G401.6 (cell line): ENCODE data around the gene LSM14B.

Experiments used
- FAIRE-seq: peaks from 2 replicates; lab custom pipeline; 2012; peaks lifted over from hg19 to GRCh38; lab: Jason Lieb, UNC

LSM14B gene

GRCh38 chr20:62164879-62165761, 42.8 kb downstream of the LSM14B start:
- no peak for FAIRE-seq

GRCh38 chr20:62165762-62166399, 43.6 kb downstream of the LSM14B start:
- no peak for FAIRE-seq

GRCh38 chr20:62167474-62167873, 45.2 kb downstream of the LSM14B start:
- no peak for FAIRE-seq

GRCh38 chr20:62168061-62168460, 45.8 kb downstream of the LSM14B start:
- FAIRE-seq, result no peak

GRCh38 chr20:62168890-62169435, 46.7 kb downstream of the LSM14B start:
- no peak for FAIRE-seq

- FAIRE-seq, result no peak
These were observed 48.3 kb downstream of the LSM14B start for GRCh38 chr20:62170536-62170935.

- no peak for FAIRE-seq
These were observed 49.0 kb downstream of the LSM14B start for GRCh38 chr20:62171245-62171644.

- FAIRE-seq, result no peak
These were observed 50.4 kb downstream of the LSM14B start for GRCh38 chr20:62172666-62173065.

- FAIRE-seq, result no peak
These were observed 51.9 kb downstream of the LSM14B start for GRCh38 chr20:62174021-62174804.

- no peak for FAIRE-seq
These were observed 52.8 kb downstream of the LSM14B start for GRCh38 chr20:62174870-62175624.

GRCh38 chr20:62175711-62176110, 53.4 kb downstream of the LSM14B start:
- no peak for FAIRE-seq

- FAIRE-seq, result no peak
These were observed 54.6 kb downstream of the LSM14B start for GRCh38 chr20:62176866-62177265.

GRCh38 chr20:62177307-62177706, 55.0 kb downstream of the LSM14B start:
- no peak for FAIRE-seq

GRCh38 chr20:62178316-62179161, 56.3 kb downstream of the LSM14B start:
- no peak for FAIRE-seq

- no peak for FAIRE-seq
These were observed 56.9 kb downstream of the LSM14B start for GRCh38 chr20:62179162-62179504.

GRCh38 chr20:62181808-62182207, 59.5 kb downstream of the LSM14B start:
- FAIRE-seq, result no peak

- no peak for FAIRE-seq
These were observed 60.5 kb downstream of the LSM14B start, which contains the start of gene MTG2 for GRCh38 chr20:62182469-62183425. Gene MTG2 (plus strand): TSS chr20:62183028. CDS start chr20:62193421, 10,393 bp downstream.

GRCh38 chr20:62183426-62184142, 61.3 kb downstream of the LSM14B start:
- FAIRE-seq, result no peak
